Testis (tissue), 3 donors: ENCODE results near the gene ERI3. TPM values are rescaled to one million over a fixed set of nuclear protein-coding genes. Genes with fewer than 3 reads are reported as not detected.

Experiments
- DNase-seq: peaks from one replicate; pipeline ENCODE4 v3.0.0-alpha.2; 2019
- H3K27ac ChIP-seq, 2 donors: fragments of 200-600 bp; sonication (generic); one replicate each; pipeline ENCODE4 v1.5.1; 2019
- H3K27me3 ChIP-seq: fragments of 200-600 bp; sonication (generic); one replicate; pipeline ENCODE4 v1.5.1; 2019
- H3K36me3 ChIP-seq: fragments of 200-600 bp; sonication (generic); one replicate; pipeline ENCODE4 v1.5.1; 2017; ENCODE audit warnings: low read depth; ENCODE audit errors: missing control alignments
- H3K4me1 ChIP-seq: fragments of 200-600 bp; sonication (generic); one replicate; pipeline ENCODE4 v1.5.1; 2019
- H3K4me3 ChIP-seq, 2 donors: fragments of 200-600 bp; sonication (generic); one replicate each; pipeline ENCODE4 v1.5.1; 2017 to 2019
- H3K9me3 ChIP-seq: fragments of 200-600 bp; sonication (generic); one replicate; pipeline ENCODE4 v1.5.1; 2017
- CTCF ChIP-seq, 3 experiments: fragments of 450-650 bp in 2 of 3; fragments of 200-600 bp in 1 of 3; sonication (generic) in 1 of 3; IDR thresholded peaks; one replicate each; pipeline ENCODE4 v1.5.1; 2016 to 2019; ENCODE audit warnings: antibody characterized with exemption in 3 of 3, mild to moderate bottlenecking in 2 of 3, moderate library complexity in 1 of 3
- POLR2A ChIP-seq: fragments of 450-650 bp; IDR thresholded peaks from one replicate; pipeline ENCODE4 v1.6.1; 2017; ENCODE audit warnings: antibody characterized with exemption, mild to moderate bottlenecking, moderate library complexity
- WGBS, 2 donors: methylation state at CpG; one replicate each; pipeline ENCODE4 v1.1.5; 2018; 5-methylcytosine and 5-hydroxymethylcytosine counted together
- intact Hi-C: fragments of 100-400 bp; cut with DNase I; formaldehyde crosslinking; loops from one replicate; pipeline ENCODE4 v1.15.1; 2023; ENCODE audit warnings: low total_unique reads
- polyA plus RNA-seq: library from polyadenylated mRNA; stranded (reverse); fragments of 350-450 nt; fragmentation: Illumina TruSeq; extraction: RNeasy Lipid Tissue Mini Kit (QIAGEN cat#74804); gene quantifications from one replicate; pipeline ENCODE4 v1.2.3, GENCODE V29; 2014; ENCODE audit warnings: low read depth, low replicate concordance; ENCODE audit not compliant: insufficient read depth
- total RNA-seq, 2 donors: library from RNA; depleted of rRNA; stranded (reverse); fragments of >200 nt; gene quantifications; one replicate each; pipeline ENCODE4 v1.2.3, GENCODE V29; 2016

Gene ERI3
- total and polyA plus RNA-seq, 3 donors from 2014 or later, result 104 to 140 (median 109) TPM

- H3K27me3 ChIP-seq, result no peaks in the 10 kb centered on the region
- 88 to 94% methylated on average over 4 of the region's 4 CpGs for WGBS, 2 donors
- intact Hi-C loops, result no loop called here
- H3K4me1 ChIP-seq, result peaks cover 8% of the 10 kb centered on the region
- no peaks in the 10 kb centered on the region for H3K36me3 ChIP-seq
- no peak overlapping the region for H3K4me3 ChIP-seq
- H3K9me3 ChIP-seq, result no peaks in the 10 kb centered on the region
- no peak for DNase-seq
- TF ChIP-seq CTCF (IDR thresholded peaks at IDR 0.05) (no peak), POLR2A (no peak)
- no peak overlapping the region for H3K27ac ChIP-seq
Observed at GRCh38 chr1:44288883-44289282, 66.2 kb downstream of the ERI3 start.

GRCh38 chr1:44284184-44284583 is 70.9 kb downstream of the ERI3 start:
- 71 to 81% methylated on average over 2 of the region's 2 CpGs for WGBS, 2 donors
- Histone ChIP-seq H3K4me3 (no peak overlapping the region), H3K36me3 (no peaks in the 10 kb centered on the region), H3K27ac (no peak overlapping the region), H3K27me3 (no peaks in the 10 kb centered on the region), H3K4me1 (peaks cover 8% of the 10 kb centered on the region), H3K9me3 (no peaks in the 10 kb centered on the region)
- no peak for DNase-seq
- TF ChIP-seq CTCF (IDR thresholded peaks at IDR 0.05) (no peak), POLR2A (no peak)
- intact Hi-C loops, result no loop called here

GRCh38 chr1:44283524-44284173 is 71.4 kb downstream of the ERI3 start:
- no peak for DNase-seq
- H3K9me3 ChIP-seq, result no peaks in the 10 kb centered on the region
- 87 to 90% methylated on average over 3 of the region's 3 CpGs for WGBS, 2 donors
- no peak for TF ChIP-seq CTCF (IDR thresholded peaks at IDR 0.05)
- no peak for TF ChIP-seq POLR2A
- H3K27me3 ChIP-seq, result no peaks in the 10 kb centered on the region
- intact Hi-C loops, result no loop called here
- H3K4me1 ChIP-seq, result peaks cover 8% of the 10 kb centered on the region
- H3K36me3 ChIP-seq, result no peaks in the 10 kb centered on the region
- no peak overlapping the region for H3K4me3 ChIP-seq
- H3K27ac ChIP-seq, result no peak overlapping the region

GRCh38 chr1:44282704-44283426 is 72.2 kb downstream of the ERI3 start:
- Histone ChIP-seq H3K27ac (no peak overlapping the region), H3K36me3 (no peaks in the 10 kb centered on the region), H3K4me1 (peaks cover 8% of the 10 kb centered on the region), H3K27me3 (no peaks in the 10 kb centered on the region), H3K4me3 (no peak overlapping the region), H3K9me3 (no peaks in the 10 kb centered on the region)
- no peak for TF ChIP-seq POLR2A
- TF ChIP-seq CTCF (IDR thresholded peaks at IDR 0.05), result no peak
- WGBS, 2 donors, result 90 to 92% methylated on average over 6 to 8 of the region's 8 CpGs
- no peak for DNase-seq
- intact Hi-C loops, result no loop called here
